HL-60 (cell line): ENCODE data around the gene MAP4.

Experiments
- DNase-seq, 2 experiments: peaks; one replicate each; pipeline ENCODE4 v3.0.0-alpha.2; 2010 to 2020; ENCODE audit warnings: low read depth in 1 of 2, low spot score in 1 of 2
- H3K27ac ChIP-seq: fragments of 250-450 bp; sonication (Bioruptor Pico); replicated peaks from 2 replicates; pipeline ENCODE4 v1.5.1; 2020; ENCODE audit warnings: mild to moderate bottlenecking, moderate library complexity
- H3K27me3 ChIP-seq: fragments of 250-450 bp; sonication (Bioruptor Pico); 2 replicates; pipeline ENCODE4 v1.5.1; 2021; ENCODE audit warnings: mild to moderate bottlenecking, moderate library complexity; ENCODE audit not compliant: insufficient read depth, poor library complexity, severe bottlenecking
- H3K4me3 ChIP-seq: replicated peaks from 2 replicates; pipeline ENCODE4 v1.5.1; 2011; ENCODE audit warnings: mild to moderate bottlenecking, control low read depth, low read length; ENCODE audit not compliant: insufficient read depth
- GABPA ChIP-seq: IDR thresholded peaks from 2 replicates; pipeline ENCODE4 v1.6.1; 2012; ENCODE audit warnings: low read depth
- POLR2AphosphoS5 ChIP-seq: IDR thresholded peaks from 2 replicates; pipeline ENCODE4 v1.6.1; 2012; ENCODE audit warnings: low read depth
- SPI1 ChIP-seq: IDR thresholded peaks from 2 replicates; pipeline ENCODE4 v1.6.1; 2012; ENCODE audit warnings: low read depth, mild to moderate bottlenecking, borderline replicate concordance
- TF ChIP-seq, protein P1 (sequence below): IDR thresholded peaks from one replicate; pipeline ENCODE4 v1.5.1; 2011; ENCODE audit warnings: low read length, control low read depth, inconsistent platforms; ENCODE audit not compliant: insufficient read depth
- TF ChIP-seq, protein P2 (sequence below): IDR thresholded peaks from 2 replicates; pipeline ENCODE4 v1.6.1; 2012; ENCODE audit warnings: low read depth; ENCODE audit not compliant: insufficient replicate concordance

MAP4 gene

DNA sequence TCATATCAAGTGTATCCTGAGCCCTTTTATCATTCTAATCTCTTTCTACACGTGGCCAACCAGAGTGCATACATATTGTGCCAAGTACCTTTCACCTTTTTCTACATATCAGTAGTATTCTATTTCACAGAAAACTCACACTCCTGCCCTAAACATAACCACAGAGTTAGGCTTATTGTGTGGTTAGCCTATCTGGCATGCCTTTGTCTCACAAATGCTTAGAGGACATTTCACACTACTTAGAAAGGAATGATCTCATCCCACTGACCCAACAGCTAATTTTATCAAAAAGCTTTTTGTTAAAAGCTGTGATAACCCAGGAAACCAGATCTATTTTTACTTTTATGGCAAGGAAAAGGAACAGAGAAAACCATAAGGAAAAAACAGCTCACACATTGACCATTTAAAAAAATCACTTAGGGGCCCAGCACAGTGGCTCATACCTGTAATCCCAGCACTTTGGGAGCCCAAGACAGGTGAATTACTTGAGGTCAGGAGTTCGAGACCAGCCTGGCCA, 17.8 kb upstream of the MAP4 start:
- Histone ChIP-seq H3K27ac (no peak overlapping the region), H3K4me3 (no peak overlapping the region), H3K27me3 (no peaks in the 10 kb centered on the region)
- no peak for DNase-seq
- TF ChIP-seq, protein P1, sequence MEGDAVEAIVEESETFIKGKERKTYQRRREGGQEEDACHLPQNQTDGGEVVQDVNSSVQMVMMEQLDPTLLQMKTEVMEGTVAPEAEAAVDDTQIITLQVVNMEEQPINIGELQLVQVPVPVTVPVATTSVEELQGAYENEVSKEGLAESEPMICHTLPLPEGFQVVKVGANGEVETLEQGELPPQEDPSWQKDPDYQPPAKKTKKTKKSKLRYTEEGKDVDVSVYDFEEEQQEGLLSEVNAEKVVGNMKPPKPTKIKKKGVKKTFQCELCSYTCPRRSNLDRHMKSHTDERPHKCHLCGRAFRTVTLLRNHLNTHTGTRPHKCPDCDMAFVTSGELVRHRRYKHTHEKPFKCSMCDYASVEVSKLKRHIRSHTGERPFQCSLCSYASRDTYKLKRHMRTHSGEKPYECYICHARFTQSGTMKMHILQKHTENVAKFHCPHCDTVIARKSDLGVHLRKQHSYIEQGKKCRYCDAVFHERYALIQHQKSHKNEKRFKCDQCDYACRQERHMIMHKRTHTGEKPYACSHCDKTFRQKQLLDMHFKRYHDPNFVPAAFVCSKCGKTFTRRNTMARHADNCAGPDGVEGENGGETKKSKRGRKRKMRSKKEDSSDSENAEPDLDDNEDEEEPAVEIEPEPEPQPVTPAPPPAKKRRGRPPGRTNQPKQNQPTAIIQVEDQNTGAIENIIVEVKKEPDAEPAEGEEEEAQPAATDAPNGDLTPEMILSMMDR, result no peak

DNA sequence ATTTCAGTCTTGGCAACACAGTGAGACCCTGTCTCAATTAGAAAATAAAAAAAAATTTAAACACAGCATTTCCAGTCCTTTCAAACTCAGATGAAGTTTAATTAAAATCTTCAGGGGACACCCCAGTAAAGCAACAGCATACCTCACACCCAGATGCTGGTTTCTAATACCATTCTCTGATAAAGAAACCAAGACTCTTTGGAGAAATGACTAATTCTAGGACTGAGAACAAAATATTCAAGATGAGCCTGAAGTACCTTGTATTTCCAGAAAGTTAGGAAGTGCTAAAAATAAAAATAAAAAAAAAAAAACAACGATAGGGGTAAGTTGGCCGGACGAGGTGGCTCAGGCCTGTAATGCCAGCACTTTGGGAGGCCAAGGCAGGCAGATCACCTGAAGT, 14.0 kb upstream of the MAP4 start:
- no peak overlapping the region for H3K4me3 ChIP-seq
- H3K27ac ChIP-seq, result no peak overlapping the region
- TF ChIP-seq, protein P1, result no peak
- TF ChIP-seq SPI1, result no peak
- TF ChIP-seq, protein P2, sequence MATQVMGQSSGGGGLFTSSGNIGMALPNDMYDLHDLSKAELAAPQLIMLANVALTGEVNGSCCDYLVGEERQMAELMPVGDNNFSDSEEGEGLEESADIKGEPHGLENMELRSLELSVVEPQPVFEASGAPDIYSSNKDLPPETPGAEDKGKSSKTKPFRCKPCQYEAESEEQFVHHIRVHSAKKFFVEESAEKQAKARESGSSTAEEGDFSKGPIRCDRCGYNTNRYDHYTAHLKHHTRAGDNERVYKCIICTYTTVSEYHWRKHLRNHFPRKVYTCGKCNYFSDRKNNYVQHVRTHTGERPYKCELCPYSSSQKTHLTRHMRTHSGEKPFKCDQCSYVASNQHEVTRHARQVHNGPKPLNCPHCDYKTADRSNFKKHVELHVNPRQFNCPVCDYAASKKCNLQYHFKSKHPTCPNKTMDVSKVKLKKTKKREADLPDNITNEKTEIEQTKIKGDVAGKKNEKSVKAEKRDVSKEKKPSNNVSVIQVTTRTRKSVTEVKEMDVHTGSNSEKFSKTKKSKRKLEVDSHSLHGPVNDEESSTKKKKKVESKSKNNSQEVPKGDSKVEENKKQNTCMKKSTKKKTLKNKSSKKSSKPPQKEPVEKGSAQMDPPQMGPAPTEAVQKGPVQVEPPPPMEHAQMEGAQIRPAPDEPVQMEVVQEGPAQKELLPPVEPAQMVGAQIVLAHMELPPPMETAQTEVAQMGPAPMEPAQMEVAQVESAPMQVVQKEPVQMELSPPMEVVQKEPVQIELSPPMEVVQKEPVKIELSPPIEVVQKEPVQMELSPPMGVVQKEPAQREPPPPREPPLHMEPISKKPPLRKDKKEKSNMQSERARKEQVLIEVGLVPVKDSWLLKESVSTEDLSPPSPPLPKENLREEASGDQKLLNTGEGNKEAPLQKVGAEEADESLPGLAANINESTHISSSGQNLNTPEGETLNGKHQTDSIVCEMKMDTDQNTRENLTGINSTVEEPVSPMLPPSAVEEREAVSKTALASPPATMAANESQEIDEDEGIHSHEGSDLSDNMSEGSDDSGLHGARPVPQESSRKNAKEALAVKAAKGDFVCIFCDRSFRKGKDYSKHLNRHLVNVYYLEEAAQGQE, result no peak
- no peak for TF ChIP-seq GABPA
- no peak for TF ChIP-seq POLR2AphosphoS5
- DNase-seq, result no peak
- no peaks in the 10 kb centered on the region for H3K27me3 ChIP-seq

DNA sequence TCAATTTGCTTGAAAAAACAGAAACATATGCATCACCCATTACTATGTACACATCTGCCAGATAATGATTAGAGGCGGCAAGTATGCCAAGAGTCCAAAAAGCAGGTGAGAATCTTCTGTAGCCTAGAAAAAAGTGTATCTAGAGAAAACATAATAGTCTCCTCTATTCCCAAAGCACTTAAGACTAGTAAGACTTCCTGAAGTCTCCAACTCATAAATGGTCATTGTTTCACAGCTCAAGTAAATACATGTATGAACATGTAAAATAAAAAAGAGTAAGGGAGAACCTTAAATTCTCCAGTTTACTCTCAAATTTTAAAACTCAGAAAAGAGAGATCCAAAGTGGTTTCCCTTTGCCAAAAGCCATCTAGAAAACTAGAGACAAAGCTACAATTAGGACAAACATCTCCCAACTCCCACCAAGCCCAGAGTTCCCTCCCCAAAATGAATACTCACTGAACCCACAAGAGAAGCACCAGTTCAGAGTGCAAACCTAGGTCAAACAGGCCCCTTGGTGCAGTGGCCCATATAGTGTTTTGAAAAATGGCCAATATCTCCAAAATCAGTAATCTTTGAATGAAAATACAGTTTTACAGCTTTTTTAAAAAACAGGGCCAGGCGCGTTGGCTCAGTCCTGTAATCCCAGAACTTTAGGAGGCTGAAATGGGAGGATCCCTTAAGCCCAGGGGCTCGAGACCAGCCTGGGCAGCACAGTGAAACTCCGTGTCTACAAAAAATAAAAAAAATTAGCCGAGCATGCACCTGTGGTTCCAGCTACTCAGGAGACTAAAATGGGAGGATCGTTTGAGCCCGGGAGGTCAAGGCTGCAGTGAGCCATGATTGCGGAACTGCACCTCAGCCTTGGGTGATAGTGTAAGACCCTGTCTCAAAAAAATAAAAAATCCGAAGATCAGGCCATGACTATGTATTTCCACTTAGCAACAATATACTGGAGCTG, 11.0 kb upstream of the MAP4 start:
- H3K27me3 ChIP-seq, result no peaks in the 10 kb centered on the region
- H3K27ac ChIP-seq, result no peak overlapping the region
- H3K4me3 ChIP-seq, result no peak overlapping the region
- DNase-seq, result no peak
- no peak for TF ChIP-seq POLR2AphosphoS5
- no peak for TF ChIP-seq GABPA
- TF ChIP-seq, protein P2, result no peak
- TF ChIP-seq, protein P1, result no peak
- TF ChIP-seq SPI1, result no peak
